Adrenal gland (tissue), 5 donors: ENCODE data around the gene RUNX1.

Source experiments
- CTCF ChIP-seq, 6 experiments: fragments of 450-650 bp in 4 of 6; fragments of 200-600 bp in 2 of 6; sonication (generic) in 1 of 6; IDR thresholded peaks; 1 replicate in 5 of 6; 2 replicates in 1 of 6; pipeline versions ENCODE4 v1.5.1 to v1.8.0; 2016 to 2021; ENCODE audit warnings: antibody characterized with exemption in 6 of 6, mild to moderate bottlenecking in 2 of 6, moderate library complexity in 1 of 6
- POLR2A ChIP-seq, 2 donors: fragments of 450-650 bp; IDR thresholded peaks; one replicate each; pipeline ENCODE4 v1.6.1; 2017; ENCODE audit warnings: antibody characterized with exemption in 2 of 2, mild to moderate bottlenecking in 2 of 2, moderate library complexity in 1 of 2
- donor health status: DM: no; HTN: no; CAD: no.

DNA sequence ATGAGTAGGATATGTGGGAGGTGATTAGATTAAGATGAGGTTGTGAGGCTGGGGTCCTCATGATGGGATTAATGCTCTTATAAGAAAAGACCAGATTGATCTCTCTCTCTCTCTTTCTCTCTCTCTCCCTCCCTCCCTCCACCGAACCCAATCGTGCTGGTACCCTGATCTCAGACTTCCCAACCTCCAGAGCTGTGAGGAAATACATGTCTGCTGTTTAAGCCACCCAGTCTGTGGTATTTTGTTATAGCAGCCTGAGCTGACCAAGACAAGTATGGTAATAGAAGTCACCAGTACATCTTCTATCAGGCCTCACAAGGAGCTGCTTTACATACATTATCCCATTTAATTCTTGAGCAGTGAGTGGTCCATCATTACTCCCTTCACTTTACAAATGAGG, 149.8 kb downstream of the RUNX1 start:
- TF ChIP-seq CTCF (IDR thresholded peaks at IDR 0.05): no peak
- TF ChIP-seq POLR2A (IDR thresholded peaks at IDR 0.05): no peak
